ENCODE measurements around the gene THRB.

The THRB gene

DNA sequence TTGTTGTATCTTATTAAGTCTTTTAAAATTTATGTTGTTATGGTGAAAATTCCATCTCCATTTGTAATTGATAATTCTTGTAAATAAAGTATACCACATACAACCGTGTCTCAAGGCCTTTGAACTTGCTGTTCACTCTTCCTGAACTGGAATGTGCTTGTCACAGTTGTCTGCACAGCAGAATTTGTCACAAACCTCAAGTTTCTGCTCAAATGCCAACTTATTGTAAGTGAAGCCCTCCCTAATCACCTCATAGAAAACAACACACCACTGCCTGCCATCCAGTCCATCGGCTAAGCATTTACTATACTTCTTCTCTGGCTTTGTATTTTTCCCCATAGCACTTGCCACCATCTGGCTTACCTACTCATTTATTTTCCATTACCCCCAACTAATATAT is 192.3 kb downstream of the THRB start:
- Histone ChIP-seq H3K36me3 (ENCODE audit: control insufficient read depth in 1 of 2, insufficient read depth in 2 of 2, low read depth in 1 of 2, low read length in 2 of 2) (no peaks in the 10 kb centered on the region), H3K4ac (ENCODE audit: low read depth in 1 of 2, low read length in 2 of 2) (no peak overlapping the region), H2AFZ (ENCODE audit: low read depth, low read length) (no peak overlapping the region), H3K27me3 (ENCODE audit: control insufficient read depth in 1 of 2, insufficient read depth in 1 of 2, low read length in 2 of 2) (no peaks in the 10 kb centered on the region), H3K79me1 (replicated peaks; ENCODE audit: low read length, poor library complexity, severe bottlenecking) (peaks cover 3% of the 10 kb centered on the region), H3K4me3 (ENCODE audit: insufficient read depth in 1 of 2, low read depth in 1 of 2, low read length in 2 of 2) (no peak overlapping the region), H3K9me3 (ENCODE audit: control insufficient read depth, low read length) (no peaks in the 10 kb centered on the region), H4K8ac (ENCODE audit: low read length) (no peak overlapping the region), H3K18ac (ENCODE audit: low read depth in 1 of 2, low read length in 2 of 2) (no peak overlapping the region), H2BK15ac (ENCODE audit: low read depth, poor library complexity, severe bottlenecking) (no peak overlapping the region), H3K4me1 (ENCODE audit: control insufficient read depth, insufficient read depth, low read depth, low read length) (peaks cover 10% of the 10 kb centered on the region), H3K14ac (ENCODE audit: low read length in 2 of 2) (no peak overlapping the region), H2BK5ac (ENCODE audit: low read depth, low read length, poor library complexity, severe bottlenecking) (no peak overlapping the region), H3K27ac (ENCODE audit: low read length, poor library complexity, severe bottlenecking) (peak overlapping the region; percentile 20), H2AK5ac (ENCODE audit: low read length, severe bottlenecking) (no peak overlapping the region), H3K9ac (ENCODE audit: low read length) (no peak overlapping the region), H3K23ac (ENCODE audit: low read length in 2 of 2) (no peak overlapping the region), H4K91ac (ENCODE audit: low read length) (no peak overlapping the region), H2BK12ac (ENCODE audit: low read length in 2 of 2) (no peak overlapping the region), H2BK120ac (ENCODE audit: low read depth, low read length) (no peak overlapping the region), H3K4me2 (ENCODE audit: low read length, poor library complexity, severe bottlenecking) (no peak overlapping the region)
- 66% methylated on average over 2 of the region's 2 CpGs for WGBS
- DNase-seq, result no peak

DNA sequence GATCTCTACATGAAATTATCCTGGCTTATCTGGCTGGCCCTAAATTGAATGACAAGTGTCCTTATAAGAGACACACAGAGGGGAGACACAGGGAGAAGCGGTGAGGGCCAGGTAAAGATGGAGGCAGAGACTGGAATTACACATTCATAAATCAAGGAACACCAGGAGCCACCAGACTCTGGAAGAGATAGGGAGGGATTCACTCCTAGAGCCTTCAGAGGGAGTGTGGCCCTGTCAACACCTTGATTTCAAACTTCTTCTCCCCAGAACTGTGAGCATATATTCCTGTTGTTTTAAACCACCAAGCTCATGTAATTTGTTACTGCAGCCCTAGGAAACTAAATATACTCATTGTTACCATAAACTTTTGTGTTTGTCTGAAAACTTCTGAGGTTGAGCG is 193.7 kb downstream of the THRB start:
- Histone ChIP-seq H3K27me3 (ENCODE audit: control insufficient read depth in 1 of 2, insufficient read depth in 1 of 2, low read length in 2 of 2) (no peaks in the 10 kb centered on the region), H3K9me3 (ENCODE audit: control insufficient read depth, low read length) (no peaks in the 10 kb centered on the region), H2BK5ac (ENCODE audit: low read depth, low read length, poor library complexity, severe bottlenecking) (peak overlapping the region; percentile 87), H4K8ac (ENCODE audit: low read length) (no peak overlapping the region), H2BK120ac (ENCODE audit: low read depth, low read length) (no peak overlapping the region), H2BK12ac (ENCODE audit: low read length in 2 of 2) (peak overlapping the region in 1 of 2 experiments; percentile 37), H4K91ac (ENCODE audit: low read length) (no peak overlapping the region), H3K4me1 (ENCODE audit: control insufficient read depth, insufficient read depth, low read depth, low read length) (peaks cover 9% of the 10 kb centered on the region), H3K4ac (ENCODE audit: low read depth in 1 of 2, low read length in 2 of 2) (no peak overlapping the region), H3K4me3 (ENCODE audit: insufficient read depth in 1 of 2, low read depth in 1 of 2, low read length in 2 of 2) (no peak overlapping the region), H2AK5ac (ENCODE audit: low read length, severe bottlenecking) (peak overlapping the region; percentile 20), H3K36me3 (ENCODE audit: control insufficient read depth in 1 of 2, insufficient read depth in 2 of 2, low read depth in 1 of 2, low read length in 2 of 2) (no peaks in the 10 kb centered on the region), H3K27ac (ENCODE audit: low read length, poor library complexity, severe bottlenecking) (peak overlapping the region; percentile 23), H2AFZ (ENCODE audit: low read depth, low read length) (no peak overlapping the region), H3K14ac (ENCODE audit: low read length in 2 of 2) (no peak overlapping the region), H3K18ac (ENCODE audit: low read depth in 1 of 2, low read length in 2 of 2) (no peak overlapping the region), H3K23ac (ENCODE audit: low read length in 2 of 2) (no peak overlapping the region), H3K9ac (ENCODE audit: low read length) (no peak overlapping the region), H3K79me1 (replicated peaks; ENCODE audit: low read length, poor library complexity, severe bottlenecking) (peaks cover 3% of the 10 kb centered on the region), H2BK15ac (ENCODE audit: low read depth, poor library complexity, severe bottlenecking) (no peak overlapping the region), H3K4me2 (ENCODE audit: low read length, poor library complexity, severe bottlenecking) (no peak overlapping the region)
- WGBS, result 100% methylated on average over 1 of the region's 2 CpGs
- no peak for DNase-seq

DNA sequence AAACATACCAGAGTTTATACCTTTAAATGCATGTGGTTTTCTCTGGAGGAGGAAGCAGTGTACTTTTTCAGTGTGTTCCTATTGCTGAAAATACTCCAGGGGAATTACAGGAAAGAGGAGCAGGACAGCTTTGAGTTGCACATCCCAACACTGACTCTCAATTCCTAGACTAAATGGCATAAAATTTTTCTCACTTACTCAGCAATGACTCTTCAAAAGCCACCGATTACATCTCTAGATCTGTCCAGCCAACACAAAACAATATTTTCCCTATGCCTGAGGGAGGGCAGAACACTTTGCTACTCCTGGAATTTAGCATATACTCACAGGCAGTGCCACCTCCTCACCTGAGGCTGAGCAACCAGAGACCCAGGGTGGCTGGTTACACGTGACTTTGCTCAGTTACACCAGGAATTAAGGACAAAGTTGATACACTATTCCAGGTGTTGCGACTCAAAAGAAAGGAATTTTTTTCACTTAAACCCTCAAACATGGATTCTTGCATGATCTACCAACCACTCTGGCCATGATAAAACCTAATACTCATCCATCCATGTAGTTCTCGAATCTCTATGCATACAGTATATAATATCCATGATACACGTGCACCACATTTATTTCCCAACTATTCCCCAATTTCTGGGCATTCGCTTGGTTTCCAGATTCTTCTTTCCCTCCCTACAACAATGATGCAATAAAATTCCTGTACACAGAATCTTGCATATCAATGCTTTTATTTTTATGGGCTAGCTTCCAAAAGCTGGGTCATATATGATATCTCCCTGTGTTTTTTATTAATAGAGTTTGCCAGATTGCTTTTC is 194.6 kb downstream of the THRB start:
- WGBS, result 68% methylated on average over 6 of the region's 6 CpGs
- no peak overlapping the region for H4K8ac ChIP-seq (ENCODE audit: low read length)

GRCh38 chr3:24299246-24299805 is 195.3 kb downstream of the THRB start:
- Histone ChIP-seq H3K4me3 (ENCODE audit: insufficient read depth in 1 of 2, low read depth in 1 of 2, low read length in 2 of 2) (no peak overlapping the region), H3K14ac (ENCODE audit: low read length in 2 of 2) (no peak overlapping the region), H3K4me1 (ENCODE audit: control insufficient read depth, insufficient read depth, low read depth, low read length) (peaks cover 9% of the 10 kb centered on the region), H4K8ac (ENCODE audit: low read length) (no peak overlapping the region), H3K27ac (ENCODE audit: low read length, poor library complexity, severe bottlenecking) (peak overlapping the region; percentile 56), H2BK15ac (ENCODE audit: low read depth, poor library complexity, severe bottlenecking) (no peak overlapping the region), H3K36me3 (ENCODE audit: control insufficient read depth in 1 of 2, insufficient read depth in 2 of 2, low read depth in 1 of 2, low read length in 2 of 2) (no peaks in the 10 kb centered on the region), H4K91ac (ENCODE audit: low read length) (no peak overlapping the region), H2BK120ac (ENCODE audit: low read depth, low read length) (no peak overlapping the region), H3K9ac (ENCODE audit: low read length) (no peak overlapping the region), H3K23ac (ENCODE audit: low read length in 2 of 2) (no peak overlapping the region), H3K9me3 (ENCODE audit: control insufficient read depth, low read length) (peaks cover 3% of the 10 kb centered on the region), H3K27me3 (ENCODE audit: control insufficient read depth in 1 of 2, insufficient read depth in 1 of 2, low read length in 2 of 2) (no peaks in the 10 kb centered on the region), H2BK5ac (ENCODE audit: low read depth, low read length, poor library complexity, severe bottlenecking) (no peak overlapping the region), H3K18ac (ENCODE audit: low read depth in 1 of 2, low read length in 2 of 2) (no peak overlapping the region), H2AFZ (ENCODE audit: low read depth, low read length) (no peak overlapping the region), H3K4me2 (ENCODE audit: low read length, poor library complexity, severe bottlenecking) (no peak overlapping the region), H3K4ac (ENCODE audit: low read depth in 1 of 2, low read length in 2 of 2) (no peak overlapping the region), H2BK12ac (ENCODE audit: low read length in 2 of 2) (no peak overlapping the region), H2AK5ac (ENCODE audit: low read length, severe bottlenecking) (no peak overlapping the region), H3K79me1 (replicated peaks; ENCODE audit: low read length, poor library complexity, severe bottlenecking) (peaks cover 3% of the 10 kb centered on the region)
- DNase-seq, result no peak
- 100% methylated on average over 1 of the region's 1 CpG for WGBS

More for the DNA sequence above, 194.6 kb downstream of the THRB start:
- Histone ChIP-seq H2BK5ac (ENCODE audit: low read depth, low read length, poor library complexity, severe bottlenecking) (no peak overlapping the region), H2BK15ac (ENCODE audit: low read depth, poor library complexity, severe bottlenecking) (no peak overlapping the region), H4K91ac (ENCODE audit: low read length) (no peak overlapping the region), H2AFZ (ENCODE audit: low read depth, low read length) (no peak overlapping the region), H3K23ac (ENCODE audit: low read length in 2 of 2) (no peak overlapping the region), H3K36me3 (ENCODE audit: control insufficient read depth in 1 of 2, insufficient read depth in 2 of 2, low read depth in 1 of 2, low read length in 2 of 2) (no peaks in the 10 kb centered on the region), H2BK120ac (ENCODE audit: low read depth, low read length) (no peak overlapping the region), H3K18ac (ENCODE audit: low read depth in 1 of 2, low read length in 2 of 2) (peak overlapping the region in 1 of 2 experiments; percentile 46), H3K9me3 (ENCODE audit: control insufficient read depth, low read length) (no peaks in the 10 kb centered on the region), H3K9ac (ENCODE audit: low read length) (no peak overlapping the region), H3K4ac (ENCODE audit: low read depth in 1 of 2, low read length in 2 of 2) (peak overlapping the region in 1 of 2 experiments; percentile 4), H3K27me3 (ENCODE audit: control insufficient read depth in 1 of 2, insufficient read depth in 1 of 2, low read length in 2 of 2) (no peaks in the 10 kb centered on the region), H3K4me1 (ENCODE audit: control insufficient read depth, insufficient read depth, low read depth, low read length) (peaks cover 9% of the 10 kb centered on the region), H3K4me2 (ENCODE audit: low read length, poor library complexity, severe bottlenecking) (no peak overlapping the region), H3K14ac (ENCODE audit: low read length in 2 of 2) (no peak overlapping the region), H2BK12ac (ENCODE audit: low read length in 2 of 2) (no peak overlapping the region), H3K27ac (ENCODE audit: low read length, poor library complexity, severe bottlenecking) (peak overlapping the region; percentile 72), H3K79me1 (replicated peaks; ENCODE audit: low read length, poor library complexity, severe bottlenecking) (peaks cover 3% of the 10 kb centered on the region), H2AK5ac (ENCODE audit: low read length, severe bottlenecking) (no peak overlapping the region), H3K4me3 (ENCODE audit: insufficient read depth in 1 of 2, low read depth in 1 of 2, low read length in 2 of 2) (no peak overlapping the region)
- peak; percentile 70 for DNase-seq
